Measurements from ENCODE around the gene MEFV. TPM values are rescaled to one million over a fixed set of nuclear protein-coding genes. Genes with fewer than 3 reads are reported as not detected.
"Not testable (repeated sequence)": the region's sequence is repeated elsewhere in the genome, so short reads cannot be mapped to it uniquely, and the experiment has no call there.

The MEFV gene
- total and polyA plus RNA-seq, 9 donors: 0.20 to 0.45 (median 0.29) TPM

- peak overlapping the region; percentile 71 for H3K4me3 ChIP-seq (ENCODE audit: low read length)
- H3K4me1 ChIP-seq (ENCODE audit: control insufficient read depth, insufficient read depth, low read length): peaks cover 22% of the 10 kb centered on the region
- no peaks in the 10 kb centered on the region for H3K27me3 ChIP-seq (ENCODE audit: control insufficient read depth, insufficient read depth, low read length)
- H3K27ac ChIP-seq (ENCODE audit: low read length): peak overlapping the region; percentile 100
- peaks cover 30% of the 10 kb centered on the region for H3K9me3 ChIP-seq (replicated peaks; ENCODE audit: control insufficient read depth, low read depth, low read length)
- 4% methylated on average over 56 of the region's 56 CpGs for WGBS (ENCODE audit: insufficient coverage)
- no peak for DNase-seq
- H3K36me3 ChIP-seq (ENCODE audit: control insufficient read depth, insufficient read depth, low read length): peaks cover 36% of the 10 kb centered on the region
Observed at GRCh38 chr16:3283543-3284447, 27.4 kb upstream of the MEFV start.

- H3K36me3 ChIP-seq (ENCODE audit: control insufficient read depth, insufficient read depth, low read length): peaks cover 29% of the 10 kb centered on the region
- H3K27me3 ChIP-seq (ENCODE audit: control insufficient read depth, insufficient read depth, low read length): no peaks in the 10 kb centered on the region
- H3K4me1 ChIP-seq (ENCODE audit: control insufficient read depth, insufficient read depth, low read length): peaks cover 22% of the 10 kb centered on the region
- H3K9me3 ChIP-seq (replicated peaks; ENCODE audit: control insufficient read depth, low read depth, low read length): peaks cover 23% of the 10 kb centered on the region
- H3K27ac ChIP-seq (ENCODE audit: low read length): peak within 1 kb of the TSS; percentile 100
- under 1% methylated on average over 72 of the region's 72 CpGs for WGBS (ENCODE audit: insufficient coverage)
- peak; percentile 100 for DNase-seq
- peak within 1 kb of the TSS; percentile 71 for H3K4me3 ChIP-seq (ENCODE audit: low read length)
Observed at GRCh38 chr16:3282730-3283542, 26.5 kb upstream of the MEFV start, which contains the start of gene ZNF263. Gene ZNF263, plus strand, starts transcription at chr16:3283491. Its CDS starts 328 bp downstream, at chr16:3283819.

DNA sequence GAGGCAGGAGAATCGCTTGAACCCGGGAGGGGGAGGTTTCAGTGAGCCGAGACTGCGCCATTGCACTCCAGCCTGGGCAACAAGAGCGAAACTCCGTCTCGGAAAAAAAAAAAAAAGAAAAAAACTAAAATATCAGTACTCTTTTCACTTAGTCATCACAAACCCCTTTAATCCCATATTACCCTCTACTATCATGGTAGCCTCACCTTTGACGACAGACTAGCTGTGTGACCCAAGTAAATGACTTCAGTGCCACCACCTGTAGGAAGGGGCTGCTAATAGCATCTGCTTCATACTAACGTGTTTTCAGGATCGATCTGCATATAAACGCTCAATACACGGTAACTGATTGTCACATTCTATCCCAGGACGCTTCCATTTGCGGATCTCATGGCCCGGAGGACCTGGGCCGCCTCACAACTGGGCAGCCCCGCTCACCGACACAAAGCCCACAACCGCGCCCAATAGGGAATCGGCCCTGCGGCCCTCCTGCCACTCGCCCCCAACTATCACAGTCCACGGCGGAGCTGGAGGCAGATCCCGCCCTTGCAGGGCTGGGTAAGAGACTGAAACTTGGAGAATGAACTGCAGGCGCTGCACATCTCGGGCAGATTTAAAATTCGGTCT lies 25.8 kb upstream of the MEFV start:
- H3K9me3 ChIP-seq (replicated peaks; ENCODE audit: control insufficient read depth, low read depth, low read length): peaks cover 19% of the 10 kb centered on the region
- H3K27me3 ChIP-seq (ENCODE audit: control insufficient read depth, insufficient read depth, low read length): peaks cover 4% of the 10 kb centered on the region
- H3K27ac ChIP-seq (ENCODE audit: low read length): peak overlapping the region; percentile 100
- DNase-seq: no peak
- H3K36me3 ChIP-seq (ENCODE audit: control insufficient read depth, insufficient read depth, low read length): peaks cover 26% of the 10 kb centered on the region
- 10% methylated on average over 16 of the region's 29 CpGs for WGBS (ENCODE audit: insufficient coverage)
- H3K4me3 ChIP-seq (ENCODE audit: low read length): peak overlapping the region; percentile 71
- peaks cover 22% of the 10 kb centered on the region for H3K4me1 ChIP-seq (ENCODE audit: control insufficient read depth, insufficient read depth, low read length)

DNA sequence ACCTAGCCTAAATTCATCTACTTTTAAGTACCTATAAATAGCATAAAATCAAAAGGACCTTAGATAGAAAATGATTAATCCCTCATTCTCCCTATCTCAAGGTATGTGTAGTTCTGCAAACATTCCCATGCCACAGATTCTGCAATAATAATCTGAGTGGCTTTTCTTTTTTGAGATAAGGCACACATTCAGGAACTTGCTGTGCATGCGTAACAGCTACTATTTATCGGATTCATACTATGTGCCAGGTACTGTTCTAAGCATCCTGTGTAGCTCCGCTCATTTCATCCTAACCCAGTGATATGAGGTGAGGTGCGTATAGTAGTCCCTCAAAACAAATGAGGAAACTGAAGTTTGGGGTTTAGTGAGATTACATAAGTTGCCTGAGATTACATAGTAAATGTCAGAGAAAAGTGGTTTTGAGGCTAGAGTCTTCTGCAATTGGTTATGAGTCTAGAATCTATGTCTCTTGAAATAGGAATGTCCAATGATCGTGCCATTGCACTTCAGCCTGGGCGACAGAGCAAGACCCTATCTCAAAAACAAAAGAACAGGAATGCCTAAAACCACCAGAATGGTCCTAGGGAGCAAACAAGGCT lies 24.9 kb upstream of the MEFV start:
- H3K36me3 ChIP-seq (ENCODE audit: control insufficient read depth, insufficient read depth, low read length): peaks cover 19% of the 10 kb centered on the region
- no peak overlapping the region for H3K27ac ChIP-seq (ENCODE audit: low read length)
- H3K4me1 ChIP-seq (ENCODE audit: control insufficient read depth, insufficient read depth, low read length): peaks cover 22% of the 10 kb centered on the region
- H3K4me3 ChIP-seq (ENCODE audit: low read length): no peak overlapping the region
- no peak for DNase-seq
- H3K27me3 ChIP-seq (ENCODE audit: control insufficient read depth, insufficient read depth, low read length): peaks cover 8% of the 10 kb centered on the region
- H3K9me3 ChIP-seq (replicated peaks; ENCODE audit: control insufficient read depth, low read depth, low read length): peaks cover 13% of the 10 kb centered on the region
- WGBS (ENCODE audit: insufficient coverage): no CpG with 5 or more reads among the region's 6 CpGs

GRCh38 chr16:3276679-3277078 lies 20.2 kb upstream of the MEFV start:
- H3K27ac ChIP-seq (ENCODE audit: low read length): no peak overlapping the region
- 73% methylated on average over 2 of the region's 5 CpGs for WGBS (ENCODE audit: insufficient coverage)
- peaks cover 12% of the 10 kb centered on the region for H3K27me3 ChIP-seq (ENCODE audit: control insufficient read depth, insufficient read depth, low read length)
- H3K9me3 ChIP-seq (replicated peaks; ENCODE audit: control insufficient read depth, low read depth, low read length): no peaks in the 10 kb centered on the region
- no peak overlapping the region for H3K4me3 ChIP-seq (ENCODE audit: low read length)
- H3K36me3 ChIP-seq (ENCODE audit: control insufficient read depth, insufficient read depth, low read length): no peaks in the 10 kb centered on the region
- DNase-seq: no peak
- H3K4me1 ChIP-seq (ENCODE audit: control insufficient read depth, insufficient read depth, low read length): peaks cover 2% of the 10 kb centered on the region

- H3K36me3 ChIP-seq (ENCODE audit: control insufficient read depth, insufficient read depth, low read length): no peaks in the 10 kb centered on the region
- no peak for DNase-seq
- H3K9me3 ChIP-seq (replicated peaks; ENCODE audit: control insufficient read depth, low read depth, low read length): no peaks in the 10 kb centered on the region
- H3K27ac ChIP-seq (ENCODE audit: low read length): no peak overlapping the region
- H3K27me3 ChIP-seq (ENCODE audit: control insufficient read depth, insufficient read depth, low read length): peaks cover 12% of the 10 kb centered on the region
- H3K4me1 ChIP-seq (ENCODE audit: control insufficient read depth, insufficient read depth, low read length): no peaks in the 10 kb centered on the region
- no peak overlapping the region for H3K4me3 ChIP-seq (ENCODE audit: low read length)
Observed at GRCh38 chr16:3274947-3275346, 18.5 kb upstream of the MEFV start.

DNA sequence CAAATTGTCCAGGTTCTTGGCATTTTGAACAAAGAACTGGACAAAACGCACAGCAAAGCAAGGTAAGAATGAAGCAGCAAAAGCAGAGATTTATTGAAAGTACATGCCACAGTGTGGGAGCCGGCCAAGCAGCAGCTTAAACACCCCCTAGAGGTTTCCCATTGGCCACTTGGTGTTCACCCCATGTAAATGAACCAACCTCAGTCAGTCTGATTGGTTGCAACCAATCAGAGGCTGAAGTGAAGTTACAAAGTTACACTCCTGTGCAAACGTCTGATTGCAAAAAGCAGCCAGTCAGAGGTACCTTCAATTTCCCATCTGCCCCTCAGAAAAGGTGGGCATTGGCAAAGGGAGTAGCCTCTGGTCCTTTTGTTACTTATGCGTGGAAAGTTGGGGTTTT lies 18.1 kb upstream of the MEFV start:
- no peaks in the 10 kb centered on the region for H3K4me1 ChIP-seq (ENCODE audit: control insufficient read depth, insufficient read depth, low read length)
- H3K36me3 ChIP-seq (ENCODE audit: control insufficient read depth, insufficient read depth, low read length): no peaks in the 10 kb centered on the region
- no peak overlapping the region for H3K27ac ChIP-seq (ENCODE audit: low read length)
- peaks cover 12% of the 10 kb centered on the region for H3K27me3 ChIP-seq (ENCODE audit: control insufficient read depth, insufficient read depth, low read length)
- 39% methylated on average over 2 of the region's 4 CpGs for WGBS (ENCODE audit: insufficient coverage)
- no peaks in the 10 kb centered on the region for H3K9me3 ChIP-seq (replicated peaks; ENCODE audit: control insufficient read depth, low read depth, low read length)
- DNase-seq: no peak
- H3K4me3 ChIP-seq (ENCODE audit: low read length): no peak overlapping the region

- H3K27me3 ChIP-seq (ENCODE audit: control insufficient read depth, insufficient read depth, low read length); H3K4me1 ChIP-seq (ENCODE audit: control insufficient read depth, insufficient read depth, low read length); DNase-seq; H3K9me3 ChIP-seq (replicated peaks; ENCODE audit: control insufficient read depth, low read depth, low read length); H3K36me3 ChIP-seq (ENCODE audit: control insufficient read depth, insufficient read depth, low read length); H3K27ac ChIP-seq (ENCODE audit: low read length); H3K4me3 ChIP-seq (ENCODE audit: low read length): not testable (repeated sequence)
- no CpG with 5 or more reads among the region's 22 CpGs for WGBS (ENCODE audit: insufficient coverage)
Observed at GRCh38 chr16:3271281-3271680, 14.8 kb upstream of the MEFV start.

DNA sequence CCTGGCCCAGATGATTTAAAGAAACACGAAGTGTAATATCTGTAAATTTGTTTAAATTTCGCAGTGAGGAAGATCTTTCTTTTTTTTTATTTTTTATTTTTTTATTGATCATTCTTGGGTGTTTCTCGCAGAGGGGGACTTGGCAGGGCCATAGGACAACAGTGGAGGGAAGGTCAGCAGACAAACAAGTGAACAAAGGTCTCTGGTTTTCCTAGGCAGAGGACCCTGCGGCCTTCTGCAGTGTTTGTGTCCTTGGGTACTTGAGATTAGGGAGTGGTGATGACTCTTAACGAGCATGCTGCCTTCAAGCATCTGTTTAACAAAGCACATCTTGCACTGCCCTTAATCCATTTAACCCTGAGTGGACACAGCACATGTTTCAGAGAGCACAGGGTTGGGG lies 14.3 kb upstream of the MEFV start:
- not testable (repeated sequence) for H3K4me3 ChIP-seq (ENCODE audit: low read length); DNase-seq; H3K36me3 ChIP-seq (ENCODE audit: control insufficient read depth, insufficient read depth, low read length); H3K9me3 ChIP-seq (replicated peaks; ENCODE audit: control insufficient read depth, low read depth, low read length); H3K27me3 ChIP-seq (ENCODE audit: control insufficient read depth, insufficient read depth, low read length); H3K27ac ChIP-seq (ENCODE audit: low read length); H3K4me1 ChIP-seq (ENCODE audit: control insufficient read depth, insufficient read depth, low read length)
- WGBS (ENCODE audit: insufficient coverage): no CpG with 5 or more reads among the region's 5 CpGs
